Hepatocyte (in vitro differentiated cells): ENCODE results near the gene SOX6.

Source experiments
- EZH2 ChIP-seq: fragments of 200-600 bp; sonication (generic); IDR thresholded peaks from 2 replicates; pipeline ENCODE4 v1.6.1; 2016; ENCODE audit warnings: antibody characterized with exemption, mild to moderate bottlenecking, borderline replicate concordance
- TF ChIP-seq, protein P1 (sequence below): fragments of 200-600 bp; sonication (generic); IDR thresholded peaks from 2 replicates; pipeline ENCODE4 v1.5.1; 2016; ENCODE audit warnings: antibody characterized with exemption, mild to moderate bottlenecking; ENCODE audit not compliant: poor library complexity

DNA sequence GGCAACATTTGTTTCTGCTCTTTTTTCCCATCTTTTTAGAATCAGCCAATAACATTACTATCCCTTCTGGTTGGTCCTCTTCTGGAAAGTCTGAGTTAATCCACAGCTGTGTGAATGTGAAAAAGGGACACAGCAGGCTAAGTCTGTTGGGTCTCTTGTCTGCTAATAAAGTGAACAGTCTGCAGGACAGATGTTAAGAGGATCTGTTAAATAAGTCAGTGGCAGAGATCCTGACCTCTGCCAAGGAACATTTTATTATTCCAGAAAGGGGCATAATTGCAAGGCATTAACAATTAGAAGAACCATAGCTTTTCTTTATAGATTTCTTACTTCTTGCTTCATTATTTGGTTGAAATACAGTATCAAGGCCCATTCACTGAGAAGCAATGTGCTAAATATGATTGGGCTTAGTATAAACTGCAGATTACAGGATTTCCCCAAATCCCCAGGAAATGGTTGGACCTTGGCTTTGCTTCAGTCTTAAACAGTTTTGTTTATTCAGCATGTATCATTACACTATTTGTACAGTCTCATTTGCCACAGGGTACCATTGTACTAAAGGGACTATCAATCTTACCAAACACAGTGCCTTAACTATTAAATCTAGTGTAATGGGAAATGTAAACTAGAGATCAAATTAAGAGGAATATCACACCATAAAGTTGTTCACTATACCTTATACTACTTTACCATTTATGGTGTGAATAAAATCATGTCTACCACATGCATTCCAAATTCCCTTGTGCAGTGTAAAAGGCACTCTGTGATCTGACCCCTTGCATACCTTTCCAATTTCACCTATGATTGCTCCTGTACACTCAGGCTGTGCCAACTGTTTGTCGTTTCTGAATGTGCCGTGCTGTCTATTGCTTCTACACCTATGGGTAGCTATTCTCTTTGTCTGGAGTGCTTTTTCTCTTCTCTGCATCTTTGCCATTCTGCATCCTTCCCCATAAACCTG lies 274.0 kb downstream of the SOX6 start:
- TF ChIP-seq EZH2 = no peak
- TF ChIP-seq, protein P1, sequence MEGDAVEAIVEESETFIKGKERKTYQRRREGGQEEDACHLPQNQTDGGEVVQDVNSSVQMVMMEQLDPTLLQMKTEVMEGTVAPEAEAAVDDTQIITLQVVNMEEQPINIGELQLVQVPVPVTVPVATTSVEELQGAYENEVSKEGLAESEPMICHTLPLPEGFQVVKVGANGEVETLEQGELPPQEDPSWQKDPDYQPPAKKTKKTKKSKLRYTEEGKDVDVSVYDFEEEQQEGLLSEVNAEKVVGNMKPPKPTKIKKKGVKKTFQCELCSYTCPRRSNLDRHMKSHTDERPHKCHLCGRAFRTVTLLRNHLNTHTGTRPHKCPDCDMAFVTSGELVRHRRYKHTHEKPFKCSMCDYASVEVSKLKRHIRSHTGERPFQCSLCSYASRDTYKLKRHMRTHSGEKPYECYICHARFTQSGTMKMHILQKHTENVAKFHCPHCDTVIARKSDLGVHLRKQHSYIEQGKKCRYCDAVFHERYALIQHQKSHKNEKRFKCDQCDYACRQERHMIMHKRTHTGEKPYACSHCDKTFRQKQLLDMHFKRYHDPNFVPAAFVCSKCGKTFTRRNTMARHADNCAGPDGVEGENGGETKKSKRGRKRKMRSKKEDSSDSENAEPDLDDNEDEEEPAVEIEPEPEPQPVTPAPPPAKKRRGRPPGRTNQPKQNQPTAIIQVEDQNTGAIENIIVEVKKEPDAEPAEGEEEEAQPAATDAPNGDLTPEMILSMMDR = no peak
